ENCODE data around the gene NDRG4.
A peak's percentile ranks its signal among the peaks of the same experiment; 100 is the strongest.

NDRG4 gene

DNA sequence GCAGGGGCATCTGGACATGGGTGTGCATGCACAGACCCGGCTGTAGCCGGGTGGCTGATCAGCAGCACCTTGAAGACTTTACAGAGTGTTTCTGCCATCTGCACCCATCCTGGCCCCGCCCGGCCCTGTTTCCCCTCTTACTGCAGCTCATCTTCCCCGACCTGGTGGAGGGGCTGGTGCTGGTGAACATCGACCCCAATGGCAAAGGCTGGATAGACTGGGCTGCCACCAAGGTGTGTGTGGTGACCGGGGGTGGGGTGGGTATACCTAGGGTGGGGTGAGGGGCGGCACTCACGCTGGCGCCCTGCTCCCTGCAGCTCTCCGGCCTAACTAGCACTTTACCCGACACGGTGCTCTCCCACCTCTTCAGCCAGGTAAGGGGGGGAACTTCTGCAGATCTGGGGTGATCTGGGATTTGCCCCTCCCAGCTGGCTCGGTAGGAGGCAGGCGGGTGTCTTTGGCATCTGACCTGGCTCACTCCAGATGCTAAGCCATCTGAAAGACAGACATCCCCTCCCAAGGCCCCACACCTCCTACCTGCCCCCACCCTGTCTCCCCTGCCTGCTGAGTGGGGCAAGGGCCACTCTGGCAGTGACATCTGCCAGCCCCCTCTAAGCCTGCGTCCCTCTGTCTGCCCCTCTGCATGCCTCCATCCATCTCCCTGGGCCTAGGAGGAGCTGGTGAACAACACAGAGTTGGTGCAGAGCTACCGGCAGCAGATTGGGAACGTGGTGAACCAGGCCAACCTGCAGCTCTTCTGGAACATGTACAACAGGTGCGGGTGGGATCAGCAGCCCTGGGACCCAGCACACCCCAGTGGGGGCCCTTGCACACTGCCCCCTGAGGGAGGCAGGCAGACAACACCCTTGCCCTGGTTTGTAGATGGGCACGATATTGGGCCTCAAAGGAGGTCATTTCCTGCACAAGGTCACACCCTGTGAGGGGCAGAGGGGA, 6.6 kb downstream of the NDRG4 start:
- in situ Hi-C loops (cut with MboI; ENCODE audit: low sequenced_read_pairs) = no loop called here
- Histone ChIP-seq H3K4me1 (no peaks in the 10 kb centered on the region), H3K4me3 (no peak overlapping the region), H3K27me3 (ENCODE audit: low read depth) (no peaks in the 10 kb centered on the region), H3K9me3 (no peaks in the 10 kb centered on the region), H3K36me3 (replicated peaks) (no peaks in the 10 kb centered on the region)
- no peak for DNase-seq (ENCODE audit: low spot score in 2 of 2)

DNA sequence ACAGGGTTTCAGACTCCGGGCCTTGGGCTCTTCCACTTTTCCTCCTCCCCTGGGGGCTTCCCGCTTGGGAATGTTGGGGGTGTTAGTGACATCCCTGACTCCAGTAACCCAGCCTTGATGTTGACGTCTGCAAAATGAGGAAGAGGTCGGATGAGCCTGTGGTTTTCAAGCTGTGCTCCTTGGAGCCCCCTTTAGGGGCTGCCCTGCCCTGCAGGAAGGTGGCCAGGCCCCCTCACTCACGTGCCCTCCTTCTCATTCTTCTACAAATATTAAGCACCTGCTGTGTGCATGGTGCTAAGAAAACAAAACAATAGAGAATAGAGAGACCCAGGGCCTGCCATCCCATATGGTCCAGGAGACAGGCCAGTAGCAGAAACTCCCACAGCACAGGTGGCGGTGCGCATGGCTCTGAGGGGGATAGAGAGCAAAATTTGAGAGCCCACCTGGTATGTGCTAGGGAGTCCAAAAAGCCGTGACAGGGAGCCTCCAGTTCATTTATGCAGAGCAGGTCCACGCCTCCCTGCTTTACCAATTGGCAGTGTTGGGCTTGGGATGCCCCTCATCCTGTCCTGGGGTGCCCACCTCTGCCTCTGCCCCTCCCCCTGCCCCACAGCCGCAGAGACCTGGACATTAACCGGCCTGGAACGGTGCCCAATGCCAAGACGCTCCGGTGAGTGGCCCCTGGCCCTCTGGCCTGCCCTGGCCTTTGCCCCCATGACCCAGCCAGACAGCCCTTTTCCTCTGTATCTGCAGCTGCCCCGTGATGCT, 7.4 kb downstream of the NDRG4 start:
- Histone ChIP-seq H3K27me3 (ENCODE audit: low read depth) (no peaks in the 10 kb centered on the region), H3K9me3 (no peaks in the 10 kb centered on the region), H3K4me3 (no peak overlapping the region), H3K36me3 (replicated peaks) (no peaks in the 10 kb centered on the region), H3K4me1 (no peaks in the 10 kb centered on the region)
- in situ Hi-C loops (cut with MboI; ENCODE audit: low sequenced_read_pairs) = no loop called here
- DNase-seq (ENCODE audit: low spot score in 2 of 2) = no peak

DNA sequence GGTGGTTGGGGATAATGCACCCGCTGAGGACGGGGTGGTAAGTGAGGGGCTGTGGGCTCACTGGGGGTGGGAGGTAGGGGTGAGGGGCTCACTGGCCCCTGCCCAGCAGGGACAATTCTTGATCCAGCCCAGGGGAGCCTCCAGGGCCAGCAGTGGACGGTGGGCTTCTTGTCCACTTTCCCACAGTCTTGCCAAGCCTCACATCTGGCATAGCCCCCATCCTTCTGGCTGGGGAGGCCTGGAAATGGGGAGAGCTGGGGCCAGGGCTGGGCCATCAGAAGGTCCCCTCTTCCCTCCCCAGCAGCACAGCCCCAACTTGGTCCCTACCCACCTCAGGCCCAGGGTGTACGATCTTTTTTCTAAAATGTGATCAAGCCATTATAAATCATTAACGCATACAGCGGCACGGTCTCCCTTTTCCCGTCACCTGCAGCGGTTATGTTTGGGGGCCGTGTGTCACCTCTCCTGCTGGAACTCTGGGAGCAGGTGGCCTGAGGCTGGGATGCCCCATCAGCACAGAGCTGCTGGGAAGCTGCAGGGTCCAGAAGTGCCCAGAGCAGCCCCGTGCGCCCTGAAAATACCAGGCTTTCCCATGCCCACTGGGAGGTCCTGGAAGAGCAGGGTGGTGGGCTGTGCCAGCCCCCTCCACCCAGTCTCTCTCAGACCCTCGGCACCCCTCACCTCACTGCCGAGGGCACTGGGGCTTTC, 8.2 kb downstream of the NDRG4 start:
- Histone ChIP-seq H3K36me3 (replicated peaks) (no peaks in the 10 kb centered on the region), H3K27me3 (ENCODE audit: low read depth) (no peaks in the 10 kb centered on the region), H3K9me3 (no peaks in the 10 kb centered on the region), H3K4me1 (no peaks in the 10 kb centered on the region), H3K4me3 (no peak overlapping the region)
- DNase-seq (ENCODE audit: low spot score in 2 of 2) = no peak
- in situ Hi-C loops (cut with MboI; ENCODE audit: low sequenced_read_pairs) = no loop called here

DNA sequence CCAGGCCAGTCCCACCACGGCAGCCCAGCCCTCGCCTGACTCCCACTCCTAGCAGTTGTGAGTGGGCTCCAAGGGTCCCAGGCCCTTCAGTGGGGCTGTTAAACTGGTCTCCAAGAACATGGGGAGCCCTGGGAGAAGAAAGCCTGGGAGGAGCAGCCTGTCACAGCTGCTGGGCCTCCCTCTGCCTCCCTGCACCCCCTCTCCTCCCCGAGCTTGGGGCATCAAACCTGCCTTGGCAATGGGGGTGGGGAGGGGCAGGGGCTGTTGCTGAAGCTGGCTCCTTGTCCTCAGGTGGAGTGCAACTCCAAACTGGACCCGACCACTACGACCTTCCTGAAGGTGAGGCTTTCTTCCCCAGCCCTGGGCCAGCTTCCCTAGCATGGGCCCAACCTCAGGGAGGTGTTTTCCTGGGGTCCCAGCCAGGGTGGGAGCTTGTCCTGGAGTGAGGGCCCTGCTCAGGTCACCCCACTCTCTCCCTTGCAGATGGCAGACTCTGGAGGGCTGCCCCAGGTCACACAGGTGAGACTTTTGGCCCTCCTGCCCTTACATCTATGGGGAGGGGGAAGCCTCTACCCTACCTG, 8.8 kb downstream of the NDRG4 start:
- Histone ChIP-seq H3K9me3 (no peaks in the 10 kb centered on the region), H3K36me3 (replicated peaks) (no peaks in the 10 kb centered on the region), H3K4me3 (no peak overlapping the region), H3K4me1 (no peaks in the 10 kb centered on the region; the same call in 1 of the 2 replicates), H3K27me3 (ENCODE audit: low read depth) (no peaks in the 10 kb centered on the region)
- DNase-seq (ENCODE audit: low spot score in 2 of 2) = no peak
- in situ Hi-C loops (cut with MboI; ENCODE audit: low sequenced_read_pairs) = no loop called here

DNA sequence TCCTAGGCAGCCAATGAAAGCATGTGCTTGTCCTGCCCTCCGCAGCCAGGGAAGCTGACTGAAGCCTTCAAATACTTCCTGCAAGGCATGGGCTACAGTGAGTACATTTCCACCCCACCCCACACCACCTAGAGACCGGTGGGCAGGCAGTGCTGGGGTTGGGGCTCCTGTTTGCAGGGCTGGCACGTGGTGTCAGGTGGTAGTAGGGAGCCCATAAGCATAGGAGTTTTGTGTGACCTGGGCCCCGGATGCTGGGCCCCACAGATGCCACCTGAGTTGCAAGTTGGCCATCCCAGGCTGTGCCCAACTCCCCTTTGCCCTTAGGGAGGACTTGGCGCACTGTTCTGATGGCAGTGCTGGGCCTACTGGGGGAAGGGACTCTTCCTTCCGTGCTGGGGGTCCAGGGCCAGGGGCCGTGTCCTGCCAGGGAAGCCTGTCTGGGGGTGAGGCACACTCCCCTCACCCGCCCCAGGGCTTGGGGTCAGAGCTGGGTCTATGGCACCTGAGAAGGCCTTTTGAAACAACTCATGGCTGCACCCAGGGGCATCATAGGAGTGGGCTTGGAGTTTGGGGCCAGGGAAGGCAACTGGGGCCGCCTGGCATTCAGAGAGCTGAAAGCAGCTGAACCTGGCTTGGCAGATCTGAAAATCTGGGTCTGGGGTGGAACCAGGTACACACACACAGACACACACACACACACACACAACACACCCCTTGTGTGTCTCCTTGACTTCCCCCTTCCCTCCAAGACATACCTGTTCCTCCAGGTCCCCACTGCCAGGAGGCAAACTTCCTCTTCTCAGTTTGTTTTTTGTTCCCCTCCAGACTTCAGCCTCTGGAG, 9.5 kb downstream of the NDRG4 start:
- DNase-seq (ENCODE audit: low spot score in 2 of 2) = no peak
- H3K27me3 ChIP-seq (ENCODE audit: low read depth) = no peaks in the 10 kb centered on the region
- in situ Hi-C loops (cut with MboI; ENCODE audit: low sequenced_read_pairs) = no loop called here

DNA sequence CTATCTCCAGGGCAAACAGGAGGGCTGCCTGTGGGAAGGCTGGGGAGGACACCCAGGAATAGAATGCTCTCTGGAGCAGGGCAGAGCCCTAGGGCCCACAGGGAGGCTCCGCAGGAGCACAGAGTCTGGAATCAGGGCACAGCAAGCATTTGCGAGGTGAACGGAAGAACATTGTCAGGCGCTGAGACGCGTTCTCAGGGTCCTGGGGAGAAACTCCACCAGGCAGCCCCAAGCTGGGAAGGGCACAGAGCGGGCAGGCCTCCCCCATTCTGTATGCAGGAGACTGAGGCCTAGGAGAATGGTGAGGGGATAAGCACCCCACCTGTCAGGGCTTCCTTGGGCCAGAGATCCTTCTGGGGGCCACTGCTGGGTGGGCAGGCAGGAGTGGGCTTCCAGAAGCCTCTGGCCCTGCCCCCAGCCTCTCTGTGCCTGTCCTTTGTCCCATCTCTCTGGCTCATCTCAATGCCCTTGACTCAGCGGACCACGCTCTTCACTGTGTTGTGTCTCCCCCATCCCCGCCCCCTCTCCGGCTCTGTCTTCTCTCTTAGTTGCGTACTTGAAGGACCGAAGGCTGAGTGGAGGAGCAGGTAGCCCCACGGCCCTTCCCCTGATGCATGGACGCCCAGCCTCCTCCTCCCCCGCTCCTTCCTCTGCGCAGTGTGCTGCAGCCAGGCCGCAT, 10.3 kb downstream of the NDRG4 start:
- no peak overlapping the region for H3K4me3 ChIP-seq
- no peak for DNase-seq (ENCODE audit: low spot score in 2 of 2)
- no peaks in the 10 kb centered on the region for H3K36me3 ChIP-seq (replicated peaks)
- H3K27me3 ChIP-seq (ENCODE audit: low read depth) = no peaks in the 10 kb centered on the region
- in situ Hi-C loops (cut with MboI; ENCODE audit: low sequenced_read_pairs) = no loop called here
- H3K4me1 ChIP-seq = peaks cover 10% of the 10 kb centered on the region
- H3K9me3 ChIP-seq = no peaks in the 10 kb centered on the region

More for the DNA sequence above, 9.5 kb downstream of the NDRG4 start:
- Histone ChIP-seq H3K4me1 (peaks cover 6% of the 10 kb centered on the region; the same call in 1 of the 2 replicates), H3K36me3 (replicated peaks) (no peaks in the 10 kb centered on the region), H3K9me3 (no peaks in the 10 kb centered on the region), H3K4me3 (no peak overlapping the region)

DNA sequence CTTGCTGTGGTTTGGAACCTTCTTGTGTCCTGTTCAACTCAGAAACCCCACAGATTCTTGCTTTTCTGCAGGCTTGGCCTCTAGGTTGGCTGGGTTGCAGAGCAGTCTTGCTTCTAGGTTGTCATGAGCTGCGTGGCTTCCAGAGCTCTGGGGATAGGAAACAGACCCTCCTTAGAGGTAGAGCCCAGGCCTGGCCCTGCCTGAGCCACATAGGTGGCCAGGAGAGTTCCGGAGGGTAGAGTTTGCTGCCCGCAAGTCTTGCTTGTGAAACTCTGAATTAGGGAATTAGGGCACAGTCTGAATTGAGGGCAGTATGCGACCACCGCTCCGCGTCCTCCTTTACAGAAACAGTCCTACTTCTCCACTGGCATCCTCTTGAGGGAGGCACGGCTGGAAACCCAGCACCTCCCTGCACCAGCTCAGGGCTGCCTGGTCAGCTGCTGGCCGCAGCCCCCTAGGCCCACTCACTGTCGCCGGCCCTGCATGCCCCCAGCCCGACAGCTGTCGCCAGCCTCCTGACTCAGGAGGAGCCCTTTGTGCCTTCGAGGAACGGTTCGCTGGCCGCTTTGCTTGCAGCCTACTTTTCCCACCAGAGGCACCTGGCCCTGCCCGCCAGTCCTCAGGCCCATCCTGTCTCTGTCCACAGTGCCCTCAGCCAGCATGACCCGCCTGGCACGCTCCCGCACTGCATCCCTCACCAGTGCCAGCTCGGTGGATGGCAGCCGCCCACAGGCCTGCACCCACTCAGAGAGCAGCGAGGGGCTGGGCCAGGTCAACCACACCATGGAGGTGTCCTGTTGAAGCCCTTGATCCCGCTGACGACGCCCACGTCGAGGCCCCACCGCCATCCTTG, 11.1 kb downstream of the NDRG4 start:
- H3K36me3 ChIP-seq (replicated peaks) = no peaks in the 10 kb centered on the region
- in situ Hi-C loops (cut with MboI; ENCODE audit: low sequenced_read_pairs) = no loop called here
- H3K4me1 ChIP-seq = peaks cover 10% of the 10 kb centered on the region
- H3K4me3 ChIP-seq = no peak overlapping the region
- H3K27me3 ChIP-seq (ENCODE audit: low read depth) = no peaks in the 10 kb centered on the region
- H3K9me3 ChIP-seq = no peaks in the 10 kb centered on the region
- no peak for DNase-seq (ENCODE audit: low spot score in 2 of 2)

DNA sequence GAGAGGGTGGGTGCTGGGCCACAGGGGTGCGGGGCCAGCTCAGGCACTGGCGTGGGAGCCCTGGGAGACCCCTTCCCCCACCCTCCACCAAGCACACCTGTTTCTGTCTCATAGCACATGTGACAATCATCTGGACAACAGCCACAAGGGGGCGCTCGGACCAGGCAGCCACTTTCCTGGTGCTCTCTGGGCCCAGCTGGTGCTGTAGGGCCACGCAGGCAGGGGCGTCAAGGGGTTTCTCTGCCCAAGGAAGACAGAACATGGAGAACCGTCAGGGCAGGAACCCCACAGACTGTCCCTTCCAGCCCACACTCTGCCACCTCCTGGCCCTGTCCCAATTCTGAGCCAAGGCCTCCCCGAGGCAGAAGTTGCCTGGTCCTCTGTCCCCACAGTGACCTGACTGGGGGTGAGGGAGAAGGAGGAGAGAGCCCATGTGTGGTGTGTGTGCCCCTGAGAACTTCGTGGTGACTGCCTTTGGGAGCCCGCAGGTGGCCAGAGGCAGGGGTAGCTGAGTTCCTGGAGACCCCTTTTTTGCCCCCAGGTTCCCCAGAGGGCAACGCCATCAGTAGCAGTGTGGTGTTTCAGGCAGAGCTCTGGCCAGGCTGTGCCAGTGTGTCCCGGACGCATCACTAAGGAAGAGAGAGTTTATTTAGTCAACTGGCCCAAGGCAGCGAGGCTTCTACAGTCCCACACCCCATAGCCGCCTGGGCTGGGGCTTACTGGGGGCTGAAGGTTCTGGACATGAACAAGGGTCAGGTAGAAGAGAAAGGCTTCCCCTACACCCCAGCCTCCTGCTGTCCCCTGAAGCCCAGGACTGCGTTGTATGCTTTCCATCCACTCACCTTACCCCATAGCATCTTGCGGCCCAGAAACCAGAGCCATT, 12.2 kb downstream of the NDRG4 start:
- DNase-seq (ENCODE audit: low spot score in 2 of 2) = peak; percentile 48 to 91
- Histone ChIP-seq H3K27me3 (ENCODE audit: low read depth) (no peaks in the 10 kb centered on the region), H3K4me1 (peaks cover 19% of the 10 kb centered on the region), H3K36me3 (replicated peaks) (peaks cover 8% of the 10 kb centered on the region), H3K4me3 (no peak overlapping the region), H3K9me3 (no peaks in the 10 kb centered on the region)
- in situ Hi-C loops (cut with MboI; ENCODE audit: low sequenced_read_pairs) = no loop called here

DNA sequence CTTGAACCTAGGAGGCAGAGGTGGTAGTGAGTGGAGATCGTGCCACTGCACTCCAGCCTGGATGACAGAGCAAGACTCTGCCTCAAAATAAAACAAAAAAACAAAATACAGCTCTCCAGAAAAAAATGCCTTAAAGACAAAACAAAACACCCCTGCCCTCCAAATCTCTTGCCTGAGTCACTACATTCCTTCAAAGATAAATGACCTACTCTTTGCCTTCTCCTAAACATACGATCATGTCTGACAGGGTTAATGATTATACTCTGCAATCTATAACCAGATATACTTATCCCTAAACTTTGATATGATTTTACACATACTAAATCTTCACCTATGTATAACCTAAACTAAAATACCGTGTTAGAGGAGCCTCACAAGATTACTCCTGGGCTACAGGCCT, 13.9 kb downstream of the NDRG4 start:
- no peak overlapping the region for H3K4me3 ChIP-seq

DNA sequence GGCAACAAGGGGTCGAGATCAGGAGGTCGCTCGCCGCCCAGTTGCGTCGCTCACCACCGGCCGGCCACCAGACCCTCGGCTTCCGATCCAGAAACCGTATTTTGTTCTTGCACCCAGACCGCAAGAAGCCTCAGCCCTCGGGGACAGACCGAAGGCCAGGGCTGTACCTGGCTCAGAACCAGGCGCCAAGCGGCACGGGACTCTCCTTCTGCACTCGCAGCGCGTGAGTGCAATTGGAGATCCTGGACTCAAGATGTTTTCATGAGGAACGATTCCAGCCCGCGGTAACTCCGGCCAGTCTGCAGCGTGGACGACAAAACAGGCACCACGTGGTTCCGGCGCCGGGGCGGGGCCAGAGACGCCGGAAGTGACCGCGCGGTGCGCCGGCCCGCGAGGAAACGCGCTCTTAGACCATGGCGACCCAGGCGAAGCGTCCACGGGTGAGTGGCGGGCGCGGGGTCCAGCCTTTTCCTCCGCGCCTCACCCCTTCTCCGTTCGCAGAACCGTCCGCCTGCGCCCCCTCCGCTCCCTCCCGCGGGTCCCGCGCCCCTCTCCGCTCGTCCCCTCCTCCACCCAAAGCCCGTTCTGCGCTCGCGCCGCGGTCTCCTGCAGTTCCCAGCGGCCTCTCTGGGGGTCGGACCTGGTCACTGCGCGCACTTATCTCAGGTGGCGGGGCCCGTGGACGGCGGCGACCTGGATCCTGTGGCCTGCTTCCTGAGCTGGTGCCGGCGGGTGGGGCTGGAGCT, 15.4 kb downstream of the NDRG4 start, which contains the start of gene SETD6:
TSS of gene SETD6 (plus strand) at position 393 of the 746 bp plus-strand sequence. CDS start at position 414, 21 bp downstream.
- no peaks in the 10 kb centered on the region for H3K27me3 ChIP-seq (ENCODE audit: low read depth)
- in situ Hi-C loops (cut with MboI; ENCODE audit: low sequenced_read_pairs) = no loop called here
- peak within 1 kb of the TSS; percentile 62 for H3K4me3 ChIP-seq
- H3K4me1 ChIP-seq = peaks cover 19% of the 10 kb centered on the region
- peaks cover 40% of the 10 kb centered on the region for H3K36me3 ChIP-seq (replicated peaks)
- no peaks in the 10 kb centered on the region for H3K9me3 ChIP-seq
- peak; percentile 77 to 91 for DNase-seq (ENCODE audit: low spot score in 2 of 2)

More for the DNA sequence above, 13.9 kb downstream of the NDRG4 start:
- DNase-seq (ENCODE audit: low spot score in 2 of 2) = no peak
- in situ Hi-C loops (cut with MboI; ENCODE audit: low sequenced_read_pairs) = no loop called here
- Histone ChIP-seq H3K9me3 (no peaks in the 10 kb centered on the region), H3K36me3 (replicated peaks) (peaks cover 26% of the 10 kb centered on the region), H3K4me1 (peaks cover 19% of the 10 kb centered on the region), H3K27me3 (ENCODE audit: low read depth) (no peaks in the 10 kb centered on the region)

Measured in HAP-1 (cell line).